Ecto neural progenitor cell (in vitro differentiated cells): ENCODE measurements around the gene CNIH3.
A peak's percentile ranks its signal among the peaks of the same experiment; 100 is the strongest.

ENCODE experiments used
- DNase-seq: peaks from one replicate; pipeline ENCODE4 v3.0.0-alpha.2; 2018; ENCODE audit warnings: low spot score

The CNIH3 gene

DNA sequence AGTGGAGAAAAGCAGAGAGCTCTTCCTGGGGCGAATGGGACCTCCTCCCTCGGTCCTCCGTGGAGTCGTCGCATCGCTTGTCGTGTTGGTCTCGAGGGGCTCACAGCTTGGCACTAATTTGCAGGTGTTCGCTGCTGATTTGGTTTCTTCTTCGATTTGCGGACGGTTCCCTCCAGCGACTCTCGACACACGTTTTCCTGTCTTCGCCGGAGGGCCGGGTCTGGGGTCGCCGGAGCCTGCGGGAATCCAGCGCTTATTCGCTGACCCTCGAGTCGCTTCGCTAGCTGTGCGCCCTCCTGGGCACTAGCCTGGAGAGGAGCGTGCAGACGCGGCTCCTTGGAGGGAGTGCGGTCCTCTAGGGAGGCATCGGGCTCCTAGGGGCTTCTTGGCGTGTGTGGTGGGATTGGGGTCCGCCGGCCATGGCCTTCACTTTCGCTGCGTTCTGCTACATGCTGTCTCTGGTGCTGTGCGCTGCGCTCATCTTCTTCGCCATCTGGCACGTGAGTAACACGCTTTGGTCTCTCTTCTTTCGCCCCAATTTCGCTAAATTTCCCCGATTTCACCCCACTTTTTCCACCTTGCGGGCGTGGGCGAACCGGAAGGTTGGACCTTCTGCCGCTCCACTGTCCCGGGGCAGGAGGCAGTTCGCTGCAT is 766 bp downstream of the CNIH3 start:
- peak; percentile 60 for DNase-seq

DNA sequence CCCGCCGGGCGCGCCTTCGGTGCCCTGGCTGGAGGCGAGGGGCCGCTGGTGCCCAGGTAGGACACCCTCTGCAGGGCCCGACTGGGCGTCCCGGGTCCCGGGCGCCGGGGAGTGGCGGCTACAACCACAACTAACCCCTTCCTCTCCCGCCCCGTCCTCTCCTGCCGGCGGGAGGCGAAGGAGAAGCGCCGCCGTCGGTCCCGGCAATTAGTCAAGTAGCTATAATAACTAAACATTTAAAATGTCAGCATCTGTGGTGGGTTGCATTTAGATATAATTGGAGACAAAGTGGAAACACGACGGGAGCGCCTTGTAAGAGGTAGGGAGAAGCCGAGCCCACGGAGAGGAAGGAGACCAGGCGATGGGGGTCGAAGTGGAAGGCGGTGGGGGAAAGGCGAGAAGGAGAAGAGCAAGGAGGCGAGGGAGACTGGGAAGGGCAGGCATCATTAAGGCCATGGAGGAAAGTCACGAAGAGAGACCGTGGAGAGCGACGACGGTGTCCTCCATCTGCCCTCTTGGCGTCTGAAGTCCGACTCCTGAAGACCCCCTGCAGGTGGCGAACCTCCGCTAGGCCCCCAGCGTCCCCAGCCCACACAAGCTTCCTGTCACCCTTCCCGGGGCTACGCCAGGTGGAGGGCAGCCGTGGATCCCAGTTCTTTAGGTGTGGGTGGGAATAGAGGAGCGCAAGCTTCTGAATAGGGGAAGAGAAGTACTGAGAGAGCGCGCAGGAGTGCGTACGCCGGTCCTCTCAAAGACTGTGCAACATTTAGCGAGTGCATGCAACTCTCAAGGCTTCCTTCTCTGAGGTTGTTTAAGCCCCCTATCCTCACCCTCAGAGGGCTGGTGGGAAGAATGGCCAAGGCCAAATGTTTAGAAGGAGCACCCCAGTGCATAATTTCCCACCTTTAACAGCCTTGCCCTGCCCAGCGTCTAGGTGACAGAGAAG is 1.6 kb downstream of the CNIH3 start:
- DNase-seq, result peak; percentile 54

DNA sequence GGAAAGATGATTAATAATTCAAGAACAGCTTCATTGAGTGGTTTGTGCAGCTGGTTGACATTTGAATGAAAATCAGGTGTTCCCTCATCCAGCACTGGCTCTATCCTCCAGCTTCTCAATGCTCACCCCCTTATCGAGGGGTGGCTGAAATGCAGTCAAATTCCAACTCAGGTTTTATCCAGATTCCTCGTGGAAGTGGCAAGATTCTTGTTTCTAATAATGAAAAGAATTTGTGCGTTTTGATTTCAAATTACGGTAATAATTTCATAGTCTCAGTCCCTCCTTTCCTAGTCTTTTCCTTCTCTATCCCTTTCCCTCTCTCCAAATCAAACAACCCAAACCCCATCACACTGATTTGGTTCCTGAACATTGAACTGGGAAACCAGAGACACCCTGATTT is 3.1 kb downstream of the CNIH3 start:
- no peak for DNase-seq

DNA sequence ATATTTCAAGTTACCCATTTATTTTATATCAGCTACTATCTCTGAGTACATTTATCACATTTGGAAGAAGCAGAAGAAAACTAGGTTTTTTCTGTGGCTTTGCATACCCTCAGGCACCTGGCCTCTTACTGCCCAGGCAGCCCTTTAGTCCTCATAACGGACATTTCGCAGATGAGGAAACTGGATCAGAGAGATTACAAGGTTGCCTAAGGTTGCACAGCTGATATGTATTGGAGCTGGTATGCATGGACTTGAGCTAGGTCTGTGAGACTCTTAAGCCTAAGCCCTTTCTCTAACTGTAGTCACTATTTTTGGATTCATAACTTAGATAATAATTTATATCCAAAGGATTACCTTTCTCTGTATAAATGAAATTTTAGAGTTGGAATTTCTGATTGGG is 4.0 kb downstream of the CNIH3 start:
- DNase-seq, result no peak

DNA sequence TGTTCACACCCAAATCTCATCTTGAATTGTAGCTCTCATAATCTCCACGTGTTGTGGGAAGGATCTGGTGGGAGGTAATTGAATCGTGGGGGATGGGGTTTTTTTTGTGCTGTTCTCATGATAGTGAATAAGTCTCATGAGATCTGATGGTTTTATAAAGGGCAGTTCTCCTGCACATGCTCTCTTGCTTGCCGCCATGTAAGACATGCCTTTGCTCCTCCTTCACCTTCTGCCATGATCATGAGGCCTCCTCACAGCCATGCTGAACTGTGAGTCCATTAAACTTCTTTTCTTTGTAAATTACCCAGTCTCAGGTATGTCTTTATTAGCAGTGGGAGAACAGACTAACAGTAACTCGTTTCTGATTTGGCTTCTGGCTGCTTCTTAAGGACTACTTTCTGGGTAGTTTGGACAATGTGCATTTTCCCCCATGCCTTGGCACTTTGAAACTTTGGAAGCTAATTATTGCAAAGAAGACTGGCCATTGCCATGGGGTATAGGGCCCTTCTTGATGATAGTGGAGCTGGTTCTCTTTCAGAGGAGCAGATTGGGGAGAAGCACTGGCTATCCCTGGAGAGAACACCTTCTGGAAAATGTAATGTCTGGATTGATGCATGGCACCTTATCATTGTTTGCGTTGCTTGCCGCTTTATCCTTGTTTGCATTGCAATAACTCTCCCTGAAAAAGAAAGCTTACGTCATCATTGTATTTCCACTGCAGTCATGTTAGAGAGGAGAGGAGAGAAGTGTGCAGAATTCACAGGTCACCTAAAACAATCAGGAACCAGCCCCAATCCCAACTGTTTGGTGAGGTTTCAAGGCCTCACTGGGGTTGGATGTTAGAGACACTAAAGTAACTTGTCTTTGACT is 5.9 kb downstream of the CNIH3 start:
- no peak for DNase-seq

DNA sequence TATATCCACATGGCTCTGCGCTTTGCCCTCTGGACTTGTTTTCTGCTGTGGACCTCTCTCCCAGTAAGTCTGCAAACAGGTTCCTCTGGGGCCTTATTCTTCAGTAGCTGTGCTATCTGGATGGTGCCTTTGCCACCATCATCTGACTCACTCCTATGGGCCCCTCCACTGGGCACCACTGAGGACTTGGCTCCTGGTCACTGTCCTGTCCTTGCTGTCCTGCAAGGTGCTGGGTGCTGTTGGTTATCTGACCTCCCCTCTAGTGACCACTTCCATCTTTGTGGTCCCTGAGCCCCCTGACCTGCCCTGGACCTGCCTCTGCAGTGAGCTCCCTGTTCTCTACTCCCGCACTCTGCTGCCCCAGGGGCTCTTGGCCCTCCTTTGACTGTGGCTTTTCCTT is 6.7 kb downstream of the CNIH3 start:
- DNase-seq, result no peak

DNA sequence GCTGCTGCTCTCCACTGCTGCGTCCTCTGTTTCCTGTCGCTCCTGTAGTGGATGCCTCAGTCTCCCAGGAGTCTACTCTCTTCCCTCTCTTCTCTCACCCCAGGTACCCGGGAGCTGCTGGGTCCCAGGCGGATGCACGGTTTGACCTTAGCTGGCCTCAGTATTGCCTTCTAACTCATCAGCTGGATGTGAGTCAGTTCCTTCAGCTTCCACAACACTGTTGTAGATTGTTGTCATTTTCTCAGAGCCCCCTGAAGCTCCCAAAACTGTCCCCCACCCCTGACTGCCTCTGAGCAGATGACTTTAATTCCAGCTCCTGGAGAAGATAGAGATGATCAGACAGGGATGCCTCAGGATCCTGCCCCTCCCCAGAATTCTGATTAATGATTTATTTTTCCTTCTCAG is 7.2 kb downstream of the CNIH3 start:
- DNase-seq, result no peak

DNA sequence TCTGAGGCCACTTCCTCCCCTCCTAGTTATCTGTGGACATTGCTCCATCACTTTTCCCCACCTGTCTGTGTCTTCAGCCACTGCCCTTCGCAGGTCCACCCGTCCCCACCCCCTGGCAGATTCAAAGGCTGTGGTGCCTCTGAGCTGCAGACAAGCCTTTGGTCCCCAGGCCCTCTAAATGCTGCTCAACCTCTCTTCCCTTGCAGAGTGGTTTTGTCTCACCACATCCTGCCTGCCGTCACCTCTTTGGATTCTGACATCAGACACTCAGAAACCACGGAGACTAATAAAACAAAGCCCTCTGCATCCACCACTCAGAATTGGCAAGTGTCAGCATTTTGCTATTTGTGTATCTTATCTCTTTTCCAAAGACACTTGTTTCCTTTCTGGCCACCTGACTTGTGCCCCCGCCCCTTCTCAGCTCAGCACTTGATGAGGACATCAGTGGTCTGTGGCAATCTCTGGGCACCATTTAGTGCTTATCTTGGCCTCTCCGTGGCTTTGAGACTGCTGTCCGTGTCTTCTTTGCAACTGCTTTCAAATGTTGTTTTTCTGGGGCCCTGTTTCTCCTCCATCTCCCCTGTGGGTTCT is 7.7 kb downstream of the CNIH3 start:
- no peak for DNase-seq

DNA sequence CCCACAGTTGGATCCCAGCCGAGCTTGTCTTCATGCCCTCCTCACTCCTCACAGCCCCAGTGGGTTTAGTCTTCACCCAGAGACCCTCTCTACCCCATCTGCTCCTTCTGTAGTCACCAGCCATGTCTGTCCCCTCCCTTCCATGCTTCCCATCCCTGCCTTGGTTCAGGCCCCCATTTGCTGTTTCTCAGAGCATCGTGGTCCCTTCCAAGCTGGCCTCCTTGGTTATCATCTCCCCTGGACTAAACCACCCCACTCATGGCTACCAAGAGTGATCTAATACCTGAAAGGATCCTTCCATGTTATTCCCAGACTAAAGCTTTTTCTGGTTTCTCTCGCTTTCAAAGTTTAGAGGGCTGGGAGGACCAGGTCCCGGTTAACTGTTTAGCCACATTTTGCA is 8.3 kb downstream of the CNIH3 start:
- DNase-seq, result no peak

DNA sequence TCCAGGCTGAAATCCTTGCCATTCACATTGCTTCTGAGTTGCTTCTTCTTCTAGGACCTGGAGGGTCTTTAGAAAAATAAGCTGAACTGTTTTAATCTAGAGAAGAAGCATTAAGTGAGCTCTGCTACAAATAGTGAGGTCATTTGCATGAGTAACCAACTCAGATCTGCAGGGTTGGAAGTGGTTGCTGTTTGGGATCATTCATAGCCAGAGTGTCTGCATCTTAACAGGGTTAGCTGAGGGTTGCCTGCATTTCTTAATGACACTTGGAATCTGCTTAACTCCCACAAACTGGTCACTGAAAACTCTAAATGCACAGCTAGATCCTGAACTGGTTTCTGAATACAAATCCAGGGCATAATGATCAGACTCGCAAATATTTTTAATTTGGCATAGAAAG is 9.9 kb downstream of the CNIH3 start:
- no peak for DNase-seq

DNA sequence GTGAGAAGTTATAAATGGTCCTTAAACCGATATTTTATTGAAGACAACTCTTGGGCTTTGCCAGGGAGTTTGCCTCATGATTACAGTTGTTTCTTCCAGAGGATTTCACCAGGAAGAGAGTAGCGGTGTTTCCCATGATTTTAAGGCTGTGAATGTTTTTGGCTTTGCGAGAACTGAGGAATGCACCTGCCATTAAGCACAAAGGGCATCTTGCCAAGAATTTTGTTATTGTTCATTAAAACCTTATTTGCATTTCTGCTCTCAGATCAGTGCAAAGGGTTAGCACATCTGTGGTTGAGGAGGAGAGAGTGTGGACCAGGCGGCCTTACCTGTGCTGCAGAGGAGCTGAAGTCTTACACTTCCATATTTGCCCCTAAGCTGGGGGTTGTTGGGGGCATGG is 13.8 kb downstream of the CNIH3 start:
- no peak for DNase-seq

DNA sequence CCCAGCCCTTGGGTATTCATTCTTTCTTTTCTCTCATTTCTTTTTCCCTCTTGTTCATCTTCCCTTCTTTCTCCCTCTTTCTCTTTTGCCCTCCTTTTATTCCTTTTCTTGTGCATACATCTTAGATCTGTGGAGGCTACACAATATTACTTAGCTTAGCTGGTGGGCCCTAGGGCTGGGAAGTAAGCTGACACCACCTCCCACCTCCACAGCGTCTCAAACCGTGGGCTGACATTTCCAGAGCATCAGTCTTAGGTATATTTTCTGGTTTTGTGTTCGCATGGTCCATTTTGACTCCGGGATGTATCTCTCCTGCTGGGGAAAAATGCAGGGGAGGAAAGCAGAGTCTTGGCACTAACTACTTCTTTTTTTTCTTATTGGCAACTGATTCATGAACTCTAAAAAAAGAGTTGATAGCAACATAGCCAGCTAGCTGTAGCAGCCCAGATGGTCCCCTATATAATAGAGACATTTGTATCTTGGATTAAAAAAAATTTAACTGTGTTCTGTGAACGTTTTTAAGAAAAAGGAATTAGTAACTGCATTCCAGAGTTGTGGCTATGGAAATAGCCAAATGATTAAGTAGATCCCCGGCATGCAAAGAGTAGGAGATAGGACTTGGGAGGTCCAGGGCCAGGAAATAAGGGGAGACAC is 15.5 kb downstream of the CNIH3 start:
- no peak for DNase-seq

DNA sequence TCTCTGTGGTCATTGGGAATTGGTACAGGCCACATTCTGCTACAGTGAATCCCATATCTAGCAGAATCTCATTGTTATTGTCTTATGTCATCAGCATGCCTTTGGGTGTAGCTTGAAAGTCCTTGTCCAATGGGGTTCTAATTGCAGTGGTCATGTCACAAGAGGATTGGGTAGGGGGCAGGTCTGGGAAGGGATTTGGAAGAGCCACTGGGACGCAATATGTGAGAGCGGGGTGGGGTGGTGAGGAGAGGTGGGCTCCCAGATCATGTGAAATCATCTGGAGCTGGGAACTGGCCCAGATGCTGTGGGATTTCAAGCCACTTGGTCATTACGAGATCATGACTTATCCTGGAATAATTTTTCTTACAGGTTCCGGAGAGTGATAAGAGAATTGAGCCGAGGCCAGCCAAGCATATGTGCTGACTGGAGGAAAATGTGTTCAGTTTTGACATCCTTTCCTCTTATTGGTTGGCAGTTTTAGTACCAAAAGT is 16.3 kb downstream of the CNIH3 start:
- DNase-seq, result no peak

DNA sequence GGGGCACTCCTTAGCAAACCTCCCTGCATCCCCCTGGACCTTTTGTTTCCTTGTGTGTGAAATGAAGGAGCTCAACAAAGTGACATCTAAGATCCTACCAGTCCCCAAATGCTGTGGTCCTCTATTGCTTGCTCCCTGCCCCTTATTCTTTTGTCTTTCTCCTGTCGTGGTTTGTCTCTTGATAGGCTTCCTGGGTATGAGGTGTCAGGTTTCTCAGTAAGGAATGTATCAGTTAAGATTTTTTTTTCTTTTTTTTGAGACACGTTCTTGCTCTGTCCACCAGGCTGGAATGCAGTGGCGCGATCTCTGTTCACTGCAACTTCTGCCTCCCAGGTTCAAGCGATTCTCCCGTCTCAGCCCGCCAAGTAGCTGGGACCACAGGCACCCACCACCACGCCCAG is 16.8 kb downstream of the CNIH3 start:
- peak; percentile 55 for DNase-seq

DNA sequence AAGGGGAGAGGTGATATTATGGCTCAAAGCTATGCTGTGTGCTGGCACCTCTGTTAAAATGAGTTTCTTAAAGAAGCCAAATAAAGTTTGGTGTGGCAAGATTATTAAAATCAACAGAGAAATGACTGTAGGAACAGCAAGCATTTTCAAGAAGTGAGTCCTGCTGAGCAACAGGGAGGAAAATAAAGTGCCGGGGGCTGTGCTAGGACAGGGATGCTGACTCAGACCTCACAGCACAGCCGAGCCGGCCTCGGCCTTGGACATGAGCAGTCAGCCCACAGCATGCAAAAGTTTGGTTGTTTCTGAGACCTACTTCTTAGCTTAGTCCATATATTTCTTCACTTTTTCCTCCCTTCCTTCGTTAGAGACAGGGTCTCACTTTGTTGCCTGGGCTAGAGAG is 19.2 kb downstream of the CNIH3 start:
- no peak for DNase-seq

DNA sequence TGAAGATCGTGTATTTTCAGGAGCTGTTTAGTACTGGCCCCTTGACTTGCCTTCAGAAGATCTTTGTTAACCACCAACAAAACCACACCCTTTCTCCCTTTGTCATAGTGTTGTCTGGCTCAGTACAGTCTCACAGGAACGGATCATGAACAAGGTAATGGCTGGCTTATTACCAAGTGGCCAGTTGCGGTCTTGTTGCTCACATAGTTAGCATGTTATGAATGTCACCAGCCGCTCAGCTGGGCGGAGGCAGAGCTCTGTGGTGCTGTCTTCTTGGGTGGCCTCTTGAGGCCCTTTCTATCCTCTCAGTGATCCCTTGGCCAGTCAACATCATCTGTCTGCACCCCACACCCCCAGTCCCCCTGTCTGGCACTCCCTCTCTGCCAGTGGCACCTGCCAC is 21.4 kb downstream of the CNIH3 start:
- no peak for DNase-seq

DNA sequence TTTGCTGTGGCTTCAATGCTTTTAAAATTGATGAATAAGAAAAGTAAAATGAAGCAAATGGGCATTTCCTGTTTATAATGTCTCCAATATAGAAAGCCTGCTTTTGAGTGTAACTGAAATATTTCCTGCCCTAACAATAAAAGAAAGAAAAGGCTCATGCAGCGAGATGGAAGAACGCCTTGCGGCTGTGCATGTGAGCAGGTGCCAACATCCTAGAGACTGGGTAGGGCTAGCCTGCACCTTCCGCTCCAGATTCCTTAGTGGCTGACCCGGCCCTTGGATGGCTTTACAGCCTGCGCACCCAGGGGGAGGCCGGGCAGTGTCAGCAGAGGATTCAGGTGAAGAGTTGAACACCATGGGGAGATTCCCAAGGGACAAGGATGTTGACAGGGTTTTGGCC is 21.8 kb downstream of the CNIH3 start:
- DNase-seq, result no peak

DNA sequence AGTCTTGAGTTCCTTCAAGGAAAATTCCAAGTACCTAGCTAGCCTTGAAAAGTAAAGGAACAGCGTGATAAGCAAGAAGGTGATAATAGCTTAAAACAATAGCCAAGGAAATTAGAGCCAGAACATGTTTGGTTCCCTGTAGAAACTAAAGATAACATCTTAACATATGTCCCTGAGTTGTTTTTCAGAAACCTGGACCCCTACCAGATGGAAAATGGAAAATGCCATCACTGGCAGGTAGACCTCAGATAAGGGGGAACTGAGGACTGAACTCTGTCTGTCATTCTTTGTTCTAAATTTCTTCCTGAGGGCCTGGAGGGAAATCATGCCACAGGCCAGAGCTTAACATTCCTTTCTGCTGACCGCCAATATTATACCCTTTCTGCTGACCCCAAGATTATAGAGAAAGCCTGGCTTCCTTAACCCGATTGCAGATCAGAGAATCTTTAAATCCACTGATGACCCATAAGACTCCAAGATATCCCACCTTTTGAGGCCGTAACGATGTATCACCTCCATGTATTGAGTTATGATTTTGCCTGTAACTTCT is 23.4 kb downstream of the CNIH3 start:
- DNase-seq, result no peak

DNA sequence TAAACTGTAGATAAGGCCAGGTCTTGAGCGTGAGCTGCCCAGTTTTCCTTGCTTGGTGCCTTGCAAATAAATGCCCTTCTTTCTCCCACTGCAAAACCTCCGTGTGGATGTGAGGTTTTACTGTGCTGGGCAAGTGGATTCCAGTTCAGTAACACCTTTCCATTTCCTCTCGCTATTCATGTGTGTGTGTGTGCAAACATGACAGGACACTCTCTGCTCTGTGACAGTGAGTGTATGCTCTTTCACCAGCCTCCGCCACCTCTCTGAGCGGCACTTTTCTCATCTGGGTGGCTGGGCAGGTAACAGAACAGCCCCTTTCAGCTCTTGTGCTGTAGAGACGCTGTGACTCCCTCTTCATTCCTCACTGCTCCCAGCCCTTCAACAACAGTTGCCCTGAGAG is 23.9 kb downstream of the CNIH3 start:
- no peak for DNase-seq

DNA sequence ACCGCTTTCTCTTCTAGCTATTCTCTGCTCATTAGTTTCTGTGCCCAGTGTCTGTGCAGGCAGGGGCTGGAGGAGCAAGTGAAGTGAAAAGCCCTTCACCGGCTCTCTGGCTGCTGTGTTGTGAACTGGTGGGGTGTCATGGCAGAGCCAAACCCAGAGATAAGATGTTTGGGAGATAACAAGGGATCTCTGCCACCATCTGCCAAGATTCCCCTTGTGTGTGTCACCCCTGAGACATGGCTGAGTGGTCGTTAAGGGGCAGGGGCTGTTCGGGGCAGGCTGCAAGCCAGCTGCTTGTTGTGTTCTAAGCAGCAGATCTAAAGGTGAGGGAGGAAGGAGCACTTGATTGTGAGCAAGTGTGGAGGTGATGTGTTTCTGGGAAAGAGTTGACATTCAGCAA is 24.5 kb downstream of the CNIH3 start:
- no peak for DNase-seq

DNA sequence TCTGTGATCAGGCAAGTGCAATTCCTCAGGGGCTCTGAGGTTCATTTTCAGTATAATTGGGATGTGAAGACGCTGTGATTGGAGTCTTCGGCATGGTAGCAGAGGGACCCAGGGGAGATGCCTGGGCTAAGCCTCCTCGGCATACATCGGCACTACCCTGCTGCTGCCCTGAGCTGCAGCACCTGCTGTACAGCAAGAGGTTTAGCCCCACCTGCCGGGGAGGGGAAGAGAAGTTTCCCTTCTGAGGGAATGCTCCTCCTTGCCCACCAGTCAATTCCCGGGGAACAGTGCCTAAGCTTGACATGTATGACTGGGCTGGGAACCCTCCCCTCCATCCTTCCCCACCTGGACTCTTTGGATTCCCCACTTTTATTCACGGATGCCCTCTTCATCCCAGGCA is 24.9 kb downstream of the CNIH3 start:
- no peak for DNase-seq
